GM23248 (cell line): ENCODE measurements around the gene CX3CL1. TPM values are rescaled to one million over a fixed set of nuclear protein-coding genes. Genes with fewer than 3 reads are reported as not detected.
A peak's percentile ranks its signal among the peaks of the same experiment; 100 is the strongest.

ENCODE experiments used
- DNase-seq: peaks from one replicate; pipeline ENCODE4 v3.0.0-alpha.2; 2015
- H2AFZ ChIP-seq: fragments of 200-600 bp; sonication (generic); 2 replicates; pipeline ENCODE4 v1.6.1; 2016; ENCODE audit warnings: antibody characterized with exemption
- H3F3A ChIP-seq: fragments of 200-600 bp; sonication (generic); 2 replicates; pipeline ENCODE4 v1.6.1; 2016; ENCODE audit warnings: mild to moderate bottlenecking, antibody characterized with exemption, mixed run types; ENCODE audit not compliant: insufficient read depth
- H3K27ac ChIP-seq: fragments of 200-600 bp; sonication (generic); 2 replicates; pipeline ENCODE4 v1.5.1; 2016; ENCODE audit warnings: mild to moderate bottlenecking
- H3K27me3 ChIP-seq: fragments of 200-600 bp; sonication (generic); replicated peaks from 2 replicates; pipeline ENCODE4 v1.6.1; 2016; ENCODE audit warnings: mild to moderate bottlenecking; ENCODE audit not compliant: insufficient read depth
- H3K36me3 ChIP-seq: fragments of 200-600 bp; sonication (generic); 2 replicates; pipeline ENCODE4 v1.6.1; 2016; ENCODE audit warnings: low read depth, mild to moderate bottlenecking
- H3K4me1 ChIP-seq: fragments of 200-600 bp; sonication (generic); 2 replicates; pipeline ENCODE4 v1.6.1; 2016; ENCODE audit warnings: mild to moderate bottlenecking; ENCODE audit not compliant: insufficient read depth
- H3K4me2 ChIP-seq: fragments of 200-600 bp; sonication (generic); one replicate; pipeline ENCODE4 v1.6.1; 2016; ENCODE audit warnings: mild to moderate bottlenecking; ENCODE audit not compliant: unreplicated experiment
- H3K4me3 ChIP-seq: fragments of 200-600 bp; sonication (generic); 2 replicates; pipeline ENCODE4 v1.5.1; 2016; ENCODE audit warnings: mild to moderate bottlenecking
- H3K79me2 ChIP-seq: fragments of 200-600 bp; sonication (generic); 2 replicates; pipeline ENCODE4 v1.6.1; 2016; ENCODE audit warnings: mild to moderate bottlenecking; ENCODE audit not compliant: insufficient read depth
- H3K9ac ChIP-seq: fragments of 200-600 bp; sonication (generic); 2 replicates; pipeline ENCODE4 v1.6.1; 2016; ENCODE audit warnings: mild to moderate bottlenecking
- H3K9me2 ChIP-seq: fragments of 200-600 bp; sonication (generic); 2 replicates; pipeline ENCODE4 v1.6.1; 2016; ENCODE audit warnings: mixed run types, mild to moderate bottlenecking, moderate library complexity; ENCODE audit not compliant: insufficient read depth
- H3K9me3 ChIP-seq: fragments of 200-600 bp; sonication (generic); one replicate; pipeline ENCODE4 v1.6.1; 2017; ENCODE audit warnings: low read depth
- H4K20me1 ChIP-seq: fragments of 200-600 bp; sonication (generic); 2 replicates; pipeline ENCODE4 v1.6.0; 2016; ENCODE audit not compliant: insufficient read depth
- EZH2 ChIP-seq: fragments of 200-600 bp; sonication (generic); IDR thresholded peaks from 2 replicates; pipeline ENCODE4 v1.6.1; 2018; ENCODE audit warnings: antibody characterized with exemption, mild to moderate bottlenecking; ENCODE audit not compliant: insufficient read depth, poor library complexity, severe bottlenecking
- EZH2phosphoT487 ChIP-seq: fragments of 200-600 bp; sonication (generic); IDR thresholded peaks from 2 replicates; pipeline ENCODE4 v1.6.1; 2018; ENCODE audit warnings: antibody characterized with exemption, moderate library complexity, mild to moderate bottlenecking, low read depth; ENCODE audit not compliant: insufficient read depth
- WGBS, 2 experiments: methylation state at CpG; one replicate each; pipeline ENCODE4 v1.1.6; 2015 to 2017; ENCODE audit warnings: low lambda C conversion rate in 2 of 2, low coverage in 1 of 2; ENCODE audit errors: missing lambda C conversion rate in 2 of 2; 5-methylcytosine and 5-hydroxymethylcytosine counted together
- in situ Hi-C: fragments of 300-500 bp; cut with MboI; formaldehyde crosslinking; loops from 2 replicates; pipeline ENCODE4 v1.15.0; 2020
- polyA plus RNA-seq: library from polyadenylated mRNA; unstranded; fragments of >200 nt; fragmentation: Nextera tagmentation; extraction: Ambion mirVana; gene quantifications from 2 replicates; pipeline ENCODE4 v1.2.1, GENCODE V29; 2016
- total RNA-seq: library from RNA; depleted of rRNA; stranded (reverse); fragments of >200 nt; shearing (Covaris generic); gene quantifications from 2 replicates; pipeline ENCODE4 v1.2.3, GENCODE V29; 2014

CX3CL1 gene
- total and polyA plus RNA-seq, 2 experiments from 2014 or later: not detected

- Histone ChIP-seq H3K9me3 (no peaks in the 10 kb centered on the region), H3K9ac (no peak overlapping the region), H3K9me2 (no peaks in the 10 kb centered on the region), H3K36me3 (no peaks in the 10 kb centered on the region), H3K4me2 (no peak overlapping the region), H3K79me2 (no peaks in the 10 kb centered on the region), H3K4me1 (no peaks in the 10 kb centered on the region), H4K20me1 (no peaks in the 10 kb centered on the region), H3K27me3 (peaks cover 13% of the 10 kb centered on the region), H3K4me3 (no peak overlapping the region), H3F3A (no peaks in the 10 kb centered on the region), H3K27ac (no peak overlapping the region), H2AFZ (no peak overlapping the region)
- in situ Hi-C loops: no loop called here
- WGBS, 2 experiments: 86 to 87% methylated on average over 25 to 34 of the region's 35 CpGs
- no peak for DNase-seq
- TF ChIP-seq EZH2phosphoT487 (no peak), EZH2 (no peak)
Measured at GRCh38 chr16:57381791-57382534, 9.7 kb downstream of the CX3CL1 start.

- no peaks in the 10 kb centered on the region for H3F3A ChIP-seq
Measured at GRCh38 chr16:57382535-57383275, 10.4 kb downstream of the CX3CL1 start.

GRCh38 chr16:57383276-57384247 is 11.3 kb downstream of the CX3CL1 start:
- no peaks in the 10 kb centered on the region for H3K4me1 ChIP-seq
- no peak overlapping the region for H3K9ac ChIP-seq
- DNase-seq: peak; percentile 43
- H3K36me3 ChIP-seq: no peaks in the 10 kb centered on the region
- no peaks in the 10 kb centered on the region for H3K79me2 ChIP-seq
- H3K9me3 ChIP-seq: no peaks in the 10 kb centered on the region
- in situ Hi-C loops: no loop called here
- H3K4me2 ChIP-seq: no peak overlapping the region
- H3F3A ChIP-seq: no peaks in the 10 kb centered on the region
- H3K27me3 ChIP-seq: peaks cover 10% of the 10 kb centered on the region; the same call in 1 of the 2 replicates
- no peak overlapping the region for H3K4me3 ChIP-seq
- TF ChIP-seq EZH2 (no peak), EZH2phosphoT487 (no peak)
- H3K27ac ChIP-seq: no peak overlapping the region
- H4K20me1 ChIP-seq: no peaks in the 10 kb centered on the region
- WGBS, 2 experiments: 42 to 43% methylated on average over 8 of the region's 8 CpGs
- H2AFZ ChIP-seq: no peak overlapping the region
- no peaks in the 10 kb centered on the region for H3K9me2 ChIP-seq

More at GRCh38 chr16:57382535-57383275, 10.4 kb downstream of the CX3CL1 start:
- Histone ChIP-seq H3K36me3 (no peaks in the 10 kb centered on the region), H3K79me2 (no peaks in the 10 kb centered on the region), H2AFZ (no peak overlapping the region), H3K9me2 (no peaks in the 10 kb centered on the region), H3K4me1 (no peaks in the 10 kb centered on the region), H3K4me2 (no peak overlapping the region), H3K9ac (no peak overlapping the region), H3K9me3 (no peaks in the 10 kb centered on the region), H3K27ac (no peak overlapping the region), H3K4me3 (no peak overlapping the region), H3K27me3 (peaks cover 10% of the 10 kb centered on the region; the same call in 1 of the 2 replicates), H4K20me1 (no peaks in the 10 kb centered on the region)
- TF ChIP-seq EZH2phosphoT487 (no peak), EZH2 (no peak)
- in situ Hi-C loops: no loop called here
- no peak for DNase-seq
- WGBS, 2 experiments: 81 to 82% methylated on average over 13 to 16 of the region's 16 CpGs
